Colon (tissue), 2 donors: Measurements from ENCODE around the gene HCN4.

Experiments used
- FAIRE-seq: peaks from 2 replicates; lab custom pipeline; 2012; peaks lifted over from hg19 to GRCh38; lab: Jason Lieb, UNC
- donor health status: control.
- donor health status: control.

The HCN4 gene

DNA sequence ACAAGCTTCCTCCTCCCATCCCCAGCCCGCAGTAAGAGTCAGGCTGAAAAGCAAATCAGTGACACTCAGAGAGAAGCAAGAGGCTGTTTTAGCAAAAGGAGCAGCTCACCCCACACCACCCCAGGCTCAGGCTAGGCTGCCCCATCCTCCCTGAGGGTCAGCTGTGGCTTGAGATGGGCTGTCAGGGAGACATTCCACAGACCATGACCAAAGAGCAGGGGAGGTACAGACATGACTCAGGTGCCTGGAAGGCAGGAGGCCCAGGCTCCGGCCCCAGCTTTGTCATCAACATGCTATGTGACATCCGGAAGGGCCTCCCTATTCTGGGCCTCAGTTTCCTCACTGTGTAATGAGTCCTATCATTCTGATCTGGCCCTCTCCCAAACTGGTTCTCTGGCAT is 24.7 kb downstream of the HCN4 start:
- FAIRE-seq: no peak

DNA sequence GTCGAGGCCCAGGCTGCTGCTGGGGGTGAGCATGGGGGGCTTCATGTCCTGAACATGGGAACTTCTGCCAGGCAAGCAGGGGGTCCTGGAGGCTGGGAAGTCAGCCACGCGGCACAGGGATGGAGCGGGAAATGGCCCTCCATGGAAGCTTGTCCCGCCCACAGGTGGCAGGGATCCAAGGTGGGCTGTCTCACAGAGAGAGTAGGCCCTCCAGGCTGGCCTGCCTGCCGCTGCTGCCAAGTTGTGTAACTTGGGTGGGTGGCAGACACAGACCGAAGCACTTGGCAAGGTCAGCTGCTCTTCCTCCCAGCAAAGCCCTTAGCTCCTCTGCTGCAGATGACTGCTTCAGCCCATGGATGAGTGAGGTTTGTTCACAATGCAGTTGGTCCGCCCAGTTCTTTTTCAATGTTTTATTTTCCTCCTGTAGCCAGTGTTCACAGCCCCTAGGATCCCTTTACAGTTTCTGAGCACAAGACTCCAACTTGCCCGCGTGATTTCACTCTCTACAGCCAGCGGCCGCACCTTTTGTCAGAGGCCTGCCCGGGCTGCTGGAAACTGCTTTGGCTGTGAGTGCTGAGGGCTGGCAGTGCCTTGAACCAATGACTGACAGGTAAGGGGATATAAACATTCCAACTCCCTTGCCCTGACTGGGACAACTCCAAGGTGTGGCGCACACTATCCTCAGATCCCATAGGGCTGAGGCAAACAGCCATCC is 26.7 kb downstream of the HCN4 start:
- FAIRE-seq: no peak

DNA sequence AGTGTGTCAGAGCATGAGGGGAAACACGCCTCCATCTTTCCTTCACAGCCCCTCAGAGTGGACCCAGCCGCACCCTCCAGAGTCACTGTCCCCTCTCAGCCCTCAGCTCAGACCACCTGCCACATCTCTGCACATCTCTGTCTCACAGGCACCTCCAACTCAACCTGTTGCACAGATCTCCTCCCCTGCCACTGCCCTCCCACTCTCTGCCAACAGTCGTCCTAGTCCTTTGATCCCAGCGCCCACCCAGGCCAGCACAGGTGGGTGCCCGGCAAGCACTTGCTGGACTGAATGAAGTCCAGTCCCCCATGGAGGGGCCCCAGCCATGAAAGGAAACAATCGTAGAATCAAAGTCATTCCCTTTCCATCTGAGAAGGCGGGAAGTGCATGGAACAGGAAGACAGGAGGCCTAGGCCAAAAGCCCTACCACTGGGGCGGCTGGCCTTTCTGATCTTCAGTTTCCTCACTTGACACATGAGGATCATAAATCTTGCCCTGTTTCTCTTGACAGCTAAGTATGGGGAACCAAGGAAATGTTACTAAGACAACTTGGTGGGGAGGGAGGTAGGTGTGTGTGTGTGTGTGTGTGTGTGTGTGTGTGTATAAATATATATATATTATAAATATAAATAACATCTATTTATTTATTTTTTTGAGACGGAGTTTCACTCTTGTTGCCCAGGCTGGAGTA is 28.1 kb downstream of the HCN4 start:
- FAIRE-seq: no peak

DNA sequence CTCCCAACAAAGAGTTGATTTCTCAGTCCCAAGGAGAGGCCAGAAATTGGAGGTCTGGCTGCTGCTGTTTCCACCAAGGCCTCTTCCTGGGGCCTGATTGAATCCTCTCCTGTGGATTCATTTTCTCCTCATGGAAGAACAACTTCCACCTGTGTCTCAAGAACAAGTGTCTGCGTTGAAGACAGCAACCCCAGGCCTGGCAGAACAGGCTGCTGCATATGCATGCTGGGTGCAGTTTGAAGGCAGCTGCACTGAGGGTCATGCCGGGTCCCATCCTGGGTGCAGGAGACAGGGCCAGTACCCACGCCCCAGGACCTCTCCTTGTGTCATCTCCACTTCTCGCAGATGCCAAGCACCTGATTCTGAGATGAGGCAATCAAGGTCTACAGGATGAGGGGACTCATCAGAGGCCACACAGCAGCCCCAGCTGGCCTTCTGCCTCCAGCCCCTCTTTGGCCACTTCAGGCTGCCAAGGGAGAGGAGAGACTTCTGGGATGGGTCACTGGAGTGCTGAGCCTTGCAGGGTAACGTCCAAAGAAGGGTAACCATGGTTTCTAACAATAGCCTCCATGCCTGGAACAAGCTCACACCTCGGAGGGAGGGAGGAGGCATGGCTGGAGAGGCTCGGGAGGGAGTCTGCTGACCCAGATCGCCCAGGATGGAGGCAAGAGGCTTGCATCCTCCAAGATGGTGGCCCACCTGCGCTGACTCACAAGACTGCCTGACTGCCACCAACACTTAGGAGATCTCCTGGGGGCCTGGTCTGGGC is 30.0 kb downstream of the HCN4 start:
- no peak for FAIRE-seq

DNA sequence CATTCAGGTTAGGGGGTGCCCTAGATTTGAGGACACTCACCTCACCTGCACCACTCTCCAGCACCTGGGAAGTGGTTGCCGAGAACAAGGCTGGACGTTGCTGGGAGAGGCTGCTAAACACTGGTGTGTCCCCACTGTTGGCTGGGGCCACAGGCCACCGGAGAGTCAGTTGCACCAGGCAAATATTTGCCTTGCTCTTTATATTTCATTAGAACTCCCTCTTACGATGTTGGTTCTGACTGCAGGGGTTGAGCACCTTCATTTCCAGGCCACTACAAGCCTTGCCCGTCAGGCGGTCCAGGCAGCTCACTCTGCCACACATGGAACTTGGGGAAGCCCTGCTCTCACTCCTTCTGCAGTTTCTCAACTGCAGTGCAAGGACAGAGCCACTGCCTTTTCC is 30.7 kb downstream of the HCN4 start:
- no peak for FAIRE-seq

DNA sequence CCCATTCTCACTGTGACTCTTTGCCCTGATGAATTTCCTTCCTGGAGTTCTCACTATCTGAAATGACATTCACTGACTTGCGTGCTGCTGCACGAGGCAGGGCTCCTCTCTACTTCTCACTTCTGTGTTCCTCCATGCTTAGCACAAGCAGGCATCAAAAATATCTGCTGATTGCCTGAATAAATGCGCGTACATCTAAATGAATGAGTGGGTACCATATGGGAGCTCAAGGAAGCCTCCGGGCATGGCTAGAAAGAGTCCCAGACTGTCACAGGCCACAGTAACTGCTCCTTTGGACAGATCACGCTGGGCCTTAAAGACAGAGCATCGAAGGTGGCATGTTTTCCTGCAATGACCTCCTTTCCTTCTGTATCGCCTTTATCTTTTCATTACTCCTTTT is 31.6 kb downstream of the HCN4 start:
- FAIRE-seq: no peak

DNA sequence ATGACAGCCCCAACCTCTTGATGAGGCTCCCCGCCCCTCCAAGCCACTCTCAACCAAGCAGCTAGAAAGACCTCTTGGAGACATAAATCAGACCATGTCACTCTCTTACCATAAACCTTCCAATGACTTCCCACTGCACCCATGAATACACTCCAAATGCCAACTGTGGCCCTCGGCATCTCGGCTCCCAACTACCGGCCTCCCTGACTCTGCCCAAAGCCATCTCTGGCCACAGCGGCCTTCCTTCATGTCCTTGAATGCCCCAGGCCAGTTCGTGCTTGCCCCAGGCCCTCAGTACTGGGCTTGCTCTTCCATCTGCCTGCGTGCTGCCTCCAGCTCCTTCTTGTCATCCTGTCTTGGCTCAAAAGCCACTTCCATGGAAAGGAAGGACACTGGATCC is 32.0 kb downstream of the HCN4 start:
- FAIRE-seq: no peak

DNA sequence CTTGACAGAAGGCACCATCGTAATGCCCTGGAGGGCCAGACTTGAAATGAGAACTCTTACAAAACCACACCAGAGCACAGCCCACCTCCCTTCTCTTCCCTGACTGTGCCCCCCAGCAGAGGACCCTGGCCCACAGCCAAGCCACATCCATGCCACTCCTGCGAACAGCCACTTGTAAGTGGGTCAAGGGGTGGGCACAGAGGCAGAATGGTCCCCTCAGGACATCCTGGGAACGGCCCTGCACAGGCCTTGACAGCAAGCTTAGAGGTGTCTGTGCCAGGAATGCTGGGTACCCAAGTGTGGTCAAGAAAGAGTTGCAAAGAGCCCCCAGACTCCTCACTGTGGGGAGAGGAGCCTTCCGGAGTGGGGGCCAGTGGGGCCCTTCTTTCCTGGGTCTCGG is 33.3 kb downstream of the HCN4 start:
- no peak for FAIRE-seq

DNA sequence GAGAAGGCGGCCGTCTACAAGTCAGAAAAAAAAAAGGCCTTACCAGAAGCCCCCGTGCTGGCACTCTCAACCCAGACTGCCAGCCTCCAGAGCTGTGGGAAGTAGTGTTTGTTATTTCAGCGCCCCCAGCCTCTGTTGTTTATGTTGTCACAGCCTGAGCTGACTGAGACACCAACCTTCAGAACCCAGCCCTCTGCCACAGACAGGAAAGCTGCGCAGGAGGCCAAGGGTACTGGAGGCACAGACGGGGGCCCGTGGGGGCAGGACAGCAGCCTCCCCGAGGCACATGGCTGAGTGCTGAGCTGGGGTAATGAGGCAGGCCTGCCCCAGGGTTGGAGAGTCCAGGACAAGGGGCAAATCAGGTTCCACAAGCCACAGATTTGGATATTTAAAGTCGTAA is 33.7 kb downstream of the HCN4 start:
- no peak for FAIRE-seq

DNA sequence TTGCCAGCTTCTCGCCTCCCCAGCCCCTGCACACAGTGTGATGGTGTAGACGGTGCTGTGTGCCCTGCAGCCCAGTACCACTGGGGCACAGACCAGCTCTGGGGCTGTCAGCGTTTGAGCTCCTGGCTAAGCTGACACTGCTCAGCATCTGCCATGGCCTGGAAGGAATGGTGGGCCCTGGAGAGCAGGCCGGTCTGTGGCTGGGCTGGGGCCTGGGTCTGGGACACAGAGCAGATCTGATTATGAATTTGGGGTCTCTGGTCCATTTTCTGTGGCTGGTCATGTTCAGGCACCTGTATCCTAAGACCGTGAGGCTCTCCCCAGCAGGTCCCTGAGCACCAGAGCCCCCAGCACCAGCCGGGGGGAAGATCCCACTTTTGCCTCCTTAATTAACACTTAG is 34.7 kb downstream of the HCN4 start:
- no peak for FAIRE-seq

DNA sequence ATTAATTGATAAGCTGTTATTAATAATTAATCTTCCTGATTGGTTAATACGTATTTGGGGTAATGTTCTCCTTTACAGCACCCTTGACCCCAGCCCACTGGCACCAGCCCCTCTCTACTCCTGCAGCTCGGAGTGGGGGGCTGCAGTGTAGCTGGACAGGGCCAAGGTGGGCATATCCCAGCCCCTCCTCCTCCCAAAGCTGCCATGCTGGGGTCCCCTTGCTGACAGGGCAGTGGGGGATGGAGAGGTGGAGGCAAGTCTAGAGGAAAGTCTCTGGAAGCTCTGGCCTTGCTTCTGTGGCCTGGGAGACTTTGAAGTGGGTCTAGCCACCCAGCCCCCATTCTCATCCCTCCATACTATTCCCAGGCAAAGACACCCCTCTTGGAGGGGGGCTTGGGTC is 35.8 kb downstream of the HCN4 start:
- no peak for FAIRE-seq

DNA sequence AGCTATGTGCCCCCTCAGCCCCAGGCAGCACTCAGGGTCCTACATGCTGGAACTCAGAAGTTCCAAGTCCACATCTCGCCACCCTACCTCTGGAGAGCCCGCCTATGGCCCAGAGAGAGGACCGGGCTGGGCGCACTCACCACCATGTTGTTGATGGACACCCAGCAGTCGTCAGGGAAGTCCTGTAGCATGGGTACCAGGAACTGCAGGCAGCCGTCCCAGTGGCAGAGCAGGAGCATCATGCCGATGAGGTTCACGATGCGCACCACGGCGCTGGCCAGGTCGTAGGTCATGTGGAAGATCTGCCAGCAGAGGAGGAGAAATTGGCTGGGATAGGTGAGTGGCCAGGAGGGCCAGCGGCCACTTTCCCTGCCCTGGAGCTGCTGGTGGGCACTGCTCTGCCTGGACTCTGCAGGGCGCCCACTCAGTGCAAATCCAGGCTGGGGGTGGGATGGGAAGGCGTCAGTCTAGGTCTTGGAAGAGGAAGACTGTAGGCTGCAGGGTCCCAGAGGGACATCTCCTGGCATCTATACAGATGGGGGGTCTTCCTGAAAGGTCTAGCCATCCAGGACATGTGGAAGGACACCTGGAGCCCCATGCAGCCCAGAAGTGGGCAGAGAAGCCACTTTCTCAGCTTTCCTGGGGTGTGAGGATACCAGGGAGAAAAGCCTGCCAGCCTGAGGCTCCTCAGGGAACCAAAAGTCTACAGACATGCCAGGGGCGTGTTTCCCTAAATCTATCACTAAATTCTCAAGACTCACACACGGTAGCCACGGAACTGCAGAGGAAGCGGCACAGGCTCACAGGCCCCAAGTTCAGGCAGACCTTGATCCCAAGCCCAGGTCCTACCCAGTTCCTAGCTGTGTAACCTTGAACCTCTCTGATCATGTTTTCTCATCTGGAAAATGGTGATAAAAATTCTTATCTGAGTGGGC is 36.5 kb downstream of the HCN4 start:
- FAIRE-seq: no peak

DNA sequence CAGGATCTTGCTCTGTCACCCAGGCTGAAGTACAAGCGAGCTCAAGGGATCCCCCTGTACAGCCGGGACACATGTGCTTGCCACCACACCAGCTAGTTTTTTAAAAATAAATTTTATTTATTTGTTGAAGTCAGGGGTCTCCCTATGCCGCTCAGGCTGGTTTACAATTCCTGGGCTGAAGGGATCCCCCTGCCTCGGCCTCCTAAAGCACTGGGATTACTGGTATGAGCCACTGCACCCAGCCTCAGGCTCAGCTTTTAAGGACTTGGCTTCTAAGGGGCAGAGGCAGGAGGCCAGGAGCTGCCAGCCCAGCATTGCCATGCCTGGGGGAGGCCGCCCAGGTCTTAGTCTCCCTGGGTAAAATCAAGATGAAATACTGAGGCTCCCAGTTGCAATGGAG is 37.3 kb downstream of the HCN4 start:
- no peak for FAIRE-seq

DNA sequence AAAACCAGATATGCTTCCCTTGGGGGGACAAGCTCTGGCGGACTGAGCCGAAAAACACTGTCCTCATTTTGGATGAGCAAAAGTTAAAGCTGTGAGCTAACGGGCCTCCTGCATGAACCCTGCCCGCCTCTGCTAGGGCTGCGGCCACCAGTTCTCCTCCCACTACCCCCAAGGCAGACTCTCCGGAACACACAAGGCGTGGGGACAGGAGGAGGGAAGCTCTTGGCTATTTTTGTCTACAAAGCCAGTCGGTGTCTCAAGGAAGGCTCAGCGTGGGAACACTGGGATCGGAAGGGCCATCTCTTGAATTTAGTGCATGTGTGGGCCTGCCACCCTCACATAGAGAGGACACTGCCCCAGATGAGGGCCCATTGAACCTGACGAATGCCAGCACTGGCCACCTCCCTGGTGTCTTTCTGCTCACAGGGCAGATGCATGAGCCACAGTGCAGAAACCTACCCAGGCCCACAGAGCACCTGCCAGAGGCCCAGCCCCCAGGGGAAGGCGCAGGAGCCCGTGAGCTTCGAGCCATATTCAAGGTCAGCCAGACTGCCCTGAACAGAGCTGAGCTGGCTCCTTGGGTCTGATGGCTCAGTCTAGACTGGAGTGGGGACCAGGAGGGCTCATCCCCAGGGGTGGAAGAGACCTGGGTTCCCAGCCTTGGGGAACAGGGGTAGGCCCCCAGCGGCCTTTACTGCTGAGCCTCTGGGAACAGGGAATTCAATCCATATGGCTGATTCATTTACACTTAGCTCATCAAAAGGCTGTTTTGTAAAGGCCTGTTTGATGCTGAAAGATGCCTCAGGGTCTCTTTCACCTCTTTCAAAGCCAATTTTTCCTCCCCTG is 38.3 kb downstream of the HCN4 start:
- no peak for FAIRE-seq

DNA sequence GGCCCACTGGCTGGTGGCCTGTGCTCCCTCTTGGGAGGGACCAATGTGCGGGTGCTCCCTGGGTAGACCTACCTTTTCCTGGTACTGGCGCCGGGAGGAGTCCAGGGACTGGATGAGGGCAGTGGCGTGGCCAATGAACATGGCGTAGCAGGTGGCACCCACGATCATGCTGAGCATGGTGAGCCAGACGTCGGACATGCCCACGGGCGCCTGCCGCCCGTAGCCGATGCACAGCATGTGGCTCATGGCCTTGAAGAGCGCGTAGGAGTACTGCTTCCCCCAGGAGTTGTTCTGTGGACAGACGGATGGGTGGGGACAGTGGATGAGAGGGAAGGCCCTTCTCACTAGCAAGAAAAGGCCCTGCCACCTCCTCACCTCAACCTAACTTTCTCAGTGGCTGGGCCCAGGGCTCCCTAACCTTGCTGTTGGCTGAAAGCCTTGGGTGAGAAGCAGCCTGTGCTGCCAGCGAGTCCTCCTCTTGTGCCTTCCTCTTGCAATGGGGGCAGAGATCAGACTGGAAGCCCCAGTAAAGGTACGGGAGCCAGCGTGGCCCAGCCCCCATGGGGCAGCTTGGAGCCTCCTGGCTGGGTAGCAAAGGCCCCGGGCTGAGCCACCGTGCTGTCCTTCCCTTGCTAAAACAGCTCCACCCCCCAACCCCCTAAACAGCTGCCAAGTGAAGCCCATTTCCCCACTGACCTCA is 39.1 kb downstream of the HCN4 start:
- FAIRE-seq: no peak

DNA sequence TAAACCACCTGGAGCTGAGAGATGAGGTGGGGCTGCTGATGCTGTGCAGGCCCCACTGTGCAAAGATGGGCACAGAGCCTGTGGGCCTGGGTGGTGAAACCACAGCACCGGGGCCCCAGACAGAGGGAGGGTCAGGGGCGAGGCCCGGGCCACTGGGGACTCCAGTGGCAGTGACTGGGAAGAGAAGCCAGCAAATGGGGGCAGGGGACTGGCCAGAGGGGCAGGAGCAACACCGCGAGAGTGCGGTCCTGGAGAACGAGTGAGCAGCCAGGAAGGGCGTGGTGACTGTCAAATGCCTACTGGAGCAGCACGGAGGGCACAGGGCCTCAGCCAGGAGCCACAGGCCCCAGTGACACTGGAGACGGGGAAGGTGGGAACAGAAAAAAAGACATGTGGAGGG is 39.8 kb downstream of the HCN4 start:
- FAIRE-seq: no peak

DNA sequence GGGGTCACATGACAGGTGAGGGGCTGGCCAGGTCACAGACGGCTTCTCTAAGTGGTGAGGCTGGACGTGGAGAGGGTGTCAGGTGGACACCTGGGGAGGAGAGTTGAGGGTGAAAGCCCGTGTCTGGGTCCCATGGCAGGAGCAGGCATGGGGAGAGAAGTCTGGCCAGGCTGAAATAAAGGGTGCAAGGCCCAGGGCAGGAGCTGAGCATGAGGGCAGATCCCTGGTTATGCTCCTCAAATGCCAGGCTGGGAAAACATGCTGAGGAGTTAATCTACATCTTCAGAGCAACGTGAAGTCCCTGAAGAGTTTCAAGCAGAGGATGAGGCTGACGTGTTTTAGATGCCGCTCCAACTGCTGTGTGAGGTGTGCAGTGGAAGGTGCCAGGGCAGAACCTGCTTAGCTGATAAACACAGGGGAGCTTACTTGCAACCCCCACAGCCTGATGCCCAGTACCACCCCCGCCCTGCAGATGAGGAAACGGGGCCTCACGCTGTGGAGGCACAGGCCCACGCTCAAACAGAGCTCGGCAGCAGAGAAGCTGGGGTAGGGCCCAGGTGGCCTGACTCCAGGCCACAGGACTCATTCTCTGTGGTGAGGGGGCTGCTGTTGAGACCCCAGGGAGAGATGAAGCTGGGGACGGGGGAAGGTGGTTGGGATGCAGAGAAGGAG is 40.5 kb downstream of the HCN4 start:
- FAIRE-seq: no peak

DNA sequence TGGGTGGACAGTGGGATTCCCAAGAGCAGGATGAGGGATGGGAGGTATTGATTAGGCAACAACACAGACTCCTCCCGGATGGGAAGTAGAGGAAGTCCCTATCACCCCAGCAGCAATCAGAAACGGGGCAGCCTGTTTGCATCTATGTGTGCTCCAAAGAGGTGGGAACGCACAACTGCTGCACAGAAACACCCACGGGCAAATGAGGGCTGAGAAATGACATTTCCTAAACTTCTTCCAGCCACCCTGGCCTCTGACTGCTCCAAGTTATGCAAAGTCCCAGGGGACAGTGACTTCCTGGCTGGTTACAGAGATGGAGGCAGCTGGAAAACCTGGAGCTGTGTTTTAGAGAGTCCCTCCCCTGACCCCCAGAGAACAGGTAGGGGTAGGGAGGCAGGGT is 42.6 kb downstream of the HCN4 start:
- no peak for FAIRE-seq

DNA sequence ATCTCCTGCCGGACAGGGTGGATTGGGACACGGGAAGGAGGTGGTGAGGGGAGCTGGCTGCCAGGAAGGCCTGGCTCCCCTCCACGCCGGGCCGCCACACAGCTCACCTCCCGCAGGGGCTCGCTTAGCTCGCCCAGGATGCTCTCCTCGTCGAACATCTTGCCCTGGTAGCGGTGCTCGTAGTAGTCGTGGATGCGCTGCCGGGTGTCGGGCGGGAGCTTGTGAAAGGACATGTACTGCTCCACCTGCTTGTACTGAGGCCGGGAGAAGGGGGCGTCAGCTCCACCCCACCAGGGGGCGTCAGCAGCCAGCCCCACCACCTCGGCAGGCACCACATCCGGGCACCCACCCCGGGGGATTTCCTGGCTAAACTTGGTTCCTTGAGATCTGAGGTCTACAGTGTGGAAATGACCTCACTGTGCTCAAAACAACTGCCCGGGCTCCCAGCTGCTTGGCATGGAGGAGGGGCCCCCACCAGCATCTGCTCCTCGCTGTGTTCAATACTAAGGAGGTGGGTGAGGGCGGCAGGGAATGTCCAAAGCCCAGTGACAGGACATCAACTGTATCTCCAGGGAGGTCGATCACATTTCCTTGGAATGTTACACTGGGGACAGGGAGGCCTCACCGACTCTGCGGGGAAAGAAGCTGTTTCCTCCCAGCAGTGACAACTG is 43.4 kb downstream of the HCN4 start:
- FAIRE-seq: no peak
